HG03571 (cell line): ENCODE results near the gene ATXN7L1.
"Not testable (repeated sequence)": the region's sequence is repeated elsewhere in the genome, so short reads cannot be mapped to it uniquely, and the experiment has no call there.

ENCODE experiments used
- ATAC-seq: cut with Tn5 transposase; IDR thresholded peaks from one replicate; pipeline ENCODE4 v1.9.1; 2021; ENCODE audit not compliant: unreplicated experiment

ATXN7L1 gene

DNA sequence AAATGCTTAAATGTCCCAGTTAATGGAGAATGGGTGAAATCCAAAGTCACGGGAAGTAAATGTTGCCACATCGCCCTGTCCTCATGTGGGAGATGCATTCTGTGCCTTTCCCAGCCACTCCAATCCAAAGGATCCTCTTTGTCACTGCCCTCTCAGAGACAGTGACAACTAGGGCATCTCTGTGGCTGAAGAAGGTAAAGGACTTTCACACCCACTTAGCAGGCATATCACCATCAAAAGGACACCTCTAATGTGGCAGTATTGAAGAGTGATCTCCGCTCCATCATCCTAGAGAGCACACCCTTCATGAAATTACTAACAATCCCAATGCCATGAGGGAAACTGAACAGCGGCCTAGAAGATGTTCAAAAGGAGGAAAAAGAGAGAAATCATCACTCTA lies 13.6 kb downstream of the ATXN7L1 start:
- ATAC-seq = no peak

- ATAC-seq = no peak
These were observed 14.1 kb downstream of the ATXN7L1 start for GRCh38 chr7:105862276-105862675.

DNA sequence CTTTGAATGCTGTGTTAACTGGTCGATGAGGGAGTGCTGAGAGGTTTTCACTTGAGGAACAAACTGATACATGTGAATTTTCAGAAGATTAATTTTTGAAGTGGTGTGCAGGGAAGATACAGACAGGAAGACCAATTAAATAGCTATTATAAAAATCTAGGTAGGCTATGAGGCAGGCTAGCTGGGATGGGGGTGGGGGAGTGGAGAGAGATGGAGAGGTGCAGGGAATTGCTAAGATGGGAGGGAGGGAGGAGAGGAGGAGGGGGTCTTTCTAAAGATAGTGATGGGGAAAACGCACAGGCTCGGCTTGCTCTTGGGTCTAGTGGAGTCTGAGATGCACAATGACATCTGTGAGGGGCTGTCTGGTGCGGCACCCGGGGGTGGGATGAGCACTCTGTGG lies 15.2 kb downstream of the ATXN7L1 start:
- ATAC-seq = no peak

DNA sequence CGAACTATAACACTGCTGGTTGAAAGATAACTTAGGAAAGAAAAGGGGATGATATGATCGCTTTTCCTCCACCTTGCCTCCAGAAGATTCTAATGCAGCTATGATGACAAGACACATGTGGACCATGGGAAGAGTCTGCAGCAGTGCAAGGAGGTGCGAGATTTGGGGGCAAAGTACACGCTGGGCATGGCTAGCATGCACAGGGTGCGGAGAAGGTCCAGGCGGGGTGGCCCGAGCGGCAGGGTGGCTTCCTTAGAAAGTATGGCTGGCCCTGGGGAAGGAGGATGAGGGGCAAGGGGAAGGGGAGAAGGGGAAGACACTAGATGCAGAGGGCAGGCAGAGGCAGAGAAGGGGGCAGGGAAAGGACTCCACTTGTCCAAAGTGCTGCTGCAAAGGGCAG lies 15.6 kb downstream of the ATXN7L1 start:
- no peak for ATAC-seq

GRCh38 chr7:105857009-105857952 lies 19.1 kb downstream of the ATXN7L1 start:
- no peak for ATAC-seq

DNA sequence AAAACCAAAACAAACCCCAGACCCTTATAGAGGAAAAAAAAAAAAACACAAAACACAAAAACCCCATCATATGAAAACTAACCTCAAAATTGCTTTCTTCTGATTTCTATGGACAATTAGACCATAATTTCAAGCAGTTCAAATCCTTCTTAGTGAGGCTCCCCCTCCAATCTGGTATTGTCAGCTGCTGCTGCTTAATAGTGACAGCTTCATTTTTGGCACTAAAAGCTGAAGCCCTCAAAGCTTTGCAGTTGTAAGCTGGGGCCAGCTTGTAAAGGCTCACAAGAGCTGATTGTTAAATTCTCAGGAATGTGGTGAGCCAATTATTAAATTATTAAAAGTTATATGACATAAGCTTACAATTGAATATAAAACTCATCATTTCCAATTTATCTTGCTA lies 21.9 kb downstream of the ATXN7L1 start:
- ATAC-seq = no peak

GRCh38 chr7:105853931-105854419 lies 22.4 kb downstream of the ATXN7L1 start:
- ATAC-seq = no peak

DNA sequence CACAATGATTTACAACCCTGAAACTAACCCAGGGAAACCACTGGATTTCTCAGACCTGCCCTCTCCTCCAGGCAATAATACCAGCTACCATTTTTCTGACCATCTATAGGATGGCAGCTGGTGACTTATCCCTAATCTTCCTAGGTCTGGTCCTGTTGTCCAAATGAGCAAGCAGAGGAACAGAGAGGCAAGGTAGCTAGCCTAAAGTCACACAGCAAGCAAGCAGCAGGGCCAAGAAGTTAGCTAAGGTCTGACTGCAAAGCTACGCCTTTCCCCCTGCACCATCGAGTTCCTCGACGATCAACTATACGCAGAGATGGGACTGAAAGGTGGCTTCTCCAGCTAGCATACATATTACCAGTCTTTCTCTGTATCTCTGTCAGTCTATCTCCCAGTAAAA lies 25.3 kb downstream of the ATXN7L1 start:
- no peak for ATAC-seq

DNA sequence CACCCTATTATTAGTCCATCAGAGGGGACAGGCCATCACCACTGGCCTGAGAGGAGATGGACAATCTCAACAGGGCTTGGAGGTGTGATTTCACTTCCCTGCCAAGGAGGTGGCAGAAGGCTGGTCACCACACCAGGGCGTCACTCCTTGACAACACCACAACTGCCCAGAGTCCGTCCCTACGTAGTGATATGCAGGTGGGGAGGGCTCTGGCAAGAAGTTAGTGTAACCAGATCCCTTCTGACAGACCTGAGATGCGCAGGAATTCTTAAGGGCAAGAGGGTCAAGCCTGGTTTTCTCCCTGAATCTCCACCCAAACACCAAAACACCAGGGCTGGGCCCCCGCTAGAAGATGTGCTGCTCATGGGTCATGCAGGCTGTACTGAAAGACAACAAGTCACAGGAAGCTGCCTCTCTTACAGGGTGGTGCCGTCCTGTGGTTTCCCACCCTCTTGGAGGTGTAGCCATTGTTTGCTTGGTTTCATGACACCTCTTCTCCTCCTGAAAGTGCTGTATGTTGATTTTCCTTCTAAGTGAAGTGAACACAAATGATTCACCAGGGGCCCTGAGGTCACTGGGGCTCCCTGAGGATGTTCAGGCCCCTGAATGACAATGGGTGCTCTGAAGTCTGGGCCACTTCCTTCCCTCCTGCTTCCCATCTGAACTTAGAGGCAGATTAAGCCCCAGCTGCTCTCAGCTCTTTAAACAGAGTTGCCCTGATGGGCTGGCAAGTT lies 27.1 kb downstream of the ATXN7L1 start:
- no peak for ATAC-seq

DNA sequence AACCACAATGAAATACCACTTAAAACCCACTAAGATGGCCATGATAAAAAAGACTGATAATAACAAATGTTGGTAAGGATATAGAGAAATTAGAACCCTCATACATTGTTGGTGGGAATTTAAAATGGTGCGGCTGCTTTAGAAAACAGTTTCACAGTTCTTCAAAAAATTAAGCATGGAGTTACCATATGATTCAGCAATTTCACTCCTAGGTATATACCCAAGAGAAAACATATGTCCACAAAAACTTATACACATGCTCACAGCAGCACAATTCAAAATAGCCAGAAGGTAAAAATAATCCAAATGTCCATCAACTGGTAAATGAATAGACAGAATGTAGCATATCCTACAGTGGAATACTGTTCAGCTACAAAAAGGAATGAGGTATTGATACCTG lies 30.0 kb downstream of the ATXN7L1 start:
- no peak for ATAC-seq

DNA sequence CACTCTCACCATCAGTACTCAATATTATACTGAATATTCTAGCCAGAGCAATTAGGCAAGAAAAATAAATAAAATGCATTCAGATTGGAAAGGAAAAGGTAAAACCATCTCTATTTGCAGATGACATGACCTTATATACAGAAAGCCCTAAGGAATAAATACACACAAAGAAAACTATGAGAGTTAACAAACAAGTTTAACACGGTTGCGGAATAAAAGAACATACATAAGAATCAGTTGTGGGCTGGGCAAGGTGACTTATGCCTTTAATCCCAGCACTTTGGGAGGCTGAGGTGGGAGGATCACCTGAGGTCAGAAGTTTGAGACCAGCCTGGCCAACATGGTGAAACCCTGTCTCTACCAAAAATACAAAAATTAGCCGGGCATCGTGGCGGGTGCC lies 31.7 kb downstream of the ATXN7L1 start:
- not testable (repeated sequence) for ATAC-seq

GRCh38 chr7:105841866-105842265 lies 34.5 kb downstream of the ATXN7L1 start:
- ATAC-seq = no peak

- no peak for ATAC-seq
These were observed 35.2 kb downstream of the ATXN7L1 start for GRCh38 chr7:105840981-105841749.

DNA sequence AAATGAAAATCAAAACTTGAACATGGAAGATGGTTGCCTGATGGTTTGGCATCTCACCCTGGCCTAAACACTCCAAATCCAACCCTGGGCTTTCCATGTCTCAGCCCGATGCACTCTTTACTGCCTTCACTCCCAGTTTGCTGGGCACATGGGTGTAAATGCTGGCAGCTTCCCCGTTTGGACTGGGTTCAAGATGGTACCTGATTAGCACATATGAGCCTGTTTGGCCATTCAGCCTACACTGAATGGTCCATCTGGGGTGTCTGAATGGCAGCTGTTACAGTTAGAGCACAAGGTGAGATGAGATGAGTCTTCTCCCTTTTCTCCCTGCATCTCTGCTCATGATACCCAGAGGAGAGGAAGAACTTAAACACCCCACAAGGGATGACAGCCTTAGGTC lies 37.1 kb downstream of the ATXN7L1 start:
- no peak for ATAC-seq

DNA sequence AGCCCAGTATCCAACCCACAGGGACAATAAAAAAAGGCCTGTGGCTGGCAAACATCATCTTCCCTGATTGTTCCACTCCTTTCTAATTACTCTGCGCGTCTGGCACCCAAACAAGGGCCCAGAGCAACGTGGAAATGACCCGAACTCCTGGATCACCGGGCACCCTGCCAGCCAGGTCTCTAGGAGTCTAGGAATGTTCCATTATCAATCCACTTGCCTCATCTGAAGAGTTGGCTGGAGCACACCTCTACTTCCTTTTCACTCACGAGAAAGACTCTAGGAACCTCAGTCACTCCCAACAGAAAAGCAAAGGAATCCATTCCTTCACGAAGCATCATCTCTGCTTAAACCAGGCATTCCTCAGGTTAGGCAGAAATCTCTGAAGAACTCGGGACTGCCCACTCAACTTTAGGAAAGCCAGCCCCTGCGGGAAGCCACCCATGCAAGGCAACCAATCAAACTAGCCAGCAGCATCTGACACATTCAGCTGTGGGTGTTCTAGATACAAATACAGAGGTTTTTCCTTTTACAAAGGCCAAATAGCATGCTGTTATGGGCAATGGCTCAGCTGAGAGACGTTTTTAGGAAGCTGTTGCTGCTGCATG lies 37.7 kb downstream of the ATXN7L1 start:
- ATAC-seq = no peak

GRCh38 chr7:105837765-105838626 lies 38.4 kb downstream of the ATXN7L1 start:
- ATAC-seq = no peak

- no peak for ATAC-seq
These were observed 41.0 kb downstream of the ATXN7L1 start for GRCh38 chr7:105835441-105835840.

DNA sequence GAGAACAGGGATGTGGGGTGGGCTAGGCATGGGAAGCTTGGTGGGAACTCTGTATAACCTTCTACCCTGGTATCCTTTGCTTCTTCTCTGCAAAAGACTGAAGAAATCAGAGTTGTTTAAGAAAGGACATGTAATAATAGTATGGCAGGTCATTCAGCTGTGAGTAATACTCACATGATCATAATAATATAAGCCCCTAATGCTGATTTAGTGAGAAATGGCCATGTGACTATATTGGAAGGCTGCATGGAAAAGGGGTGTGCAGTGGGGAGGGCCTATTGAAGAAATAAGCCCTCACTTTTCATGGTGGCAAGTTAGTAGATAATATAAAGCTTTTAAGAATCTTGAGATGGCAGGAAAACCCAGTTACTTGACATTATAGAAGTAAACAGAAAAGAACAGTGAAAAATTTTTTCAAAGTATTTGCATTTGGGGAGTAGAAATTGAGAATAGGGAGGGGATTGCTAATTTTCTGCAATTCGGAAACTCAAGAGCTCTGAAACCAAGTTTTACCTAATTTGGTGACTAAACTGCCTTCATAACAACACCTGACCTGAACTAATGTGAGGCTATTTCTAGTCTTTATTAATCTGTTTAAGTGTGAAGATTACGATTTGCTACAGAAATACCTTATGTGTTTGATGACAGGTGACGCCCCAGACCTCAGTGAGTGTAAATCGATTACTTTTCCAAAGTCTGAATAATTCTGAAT lies 44.4 kb downstream of the ATXN7L1 start:
- no peak for ATAC-seq

- ATAC-seq = no peak
These were observed 45.1 kb downstream of the ATXN7L1 start for GRCh38 chr7:105831302-105831620.
